ES-I3 (cell line): ENCODE measurements around the gene PRSS21.

Source experiments
- H3K36me3 ChIP-seq: 2 replicates; pipeline ENCODE4 v1.6.1; 2013; ENCODE audit warnings: mild to moderate bottlenecking, low read length, control low read depth, moderate library complexity; ENCODE audit not compliant: insufficient read depth
- H3K4me1 ChIP-seq: 2 replicates; pipeline ENCODE4 v1.6.1; 2013; ENCODE audit warnings: mild to moderate bottlenecking, control low read depth, low read length; ENCODE audit not compliant: insufficient read depth
- H3K9ac ChIP-seq: 2 replicates; pipeline ENCODE4 v1.6.1; 2013; ENCODE audit warnings: low read depth, mild to moderate bottlenecking, low read length, moderate library complexity
- H3K9me3 ChIP-seq: 2 replicates; pipeline ENCODE4 v1.6.1; 2013; ENCODE audit warnings: mild to moderate bottlenecking, low read length, moderate library complexity; ENCODE audit not compliant: control insufficient read depth, insufficient read depth

Gene PRSS21

DNA sequence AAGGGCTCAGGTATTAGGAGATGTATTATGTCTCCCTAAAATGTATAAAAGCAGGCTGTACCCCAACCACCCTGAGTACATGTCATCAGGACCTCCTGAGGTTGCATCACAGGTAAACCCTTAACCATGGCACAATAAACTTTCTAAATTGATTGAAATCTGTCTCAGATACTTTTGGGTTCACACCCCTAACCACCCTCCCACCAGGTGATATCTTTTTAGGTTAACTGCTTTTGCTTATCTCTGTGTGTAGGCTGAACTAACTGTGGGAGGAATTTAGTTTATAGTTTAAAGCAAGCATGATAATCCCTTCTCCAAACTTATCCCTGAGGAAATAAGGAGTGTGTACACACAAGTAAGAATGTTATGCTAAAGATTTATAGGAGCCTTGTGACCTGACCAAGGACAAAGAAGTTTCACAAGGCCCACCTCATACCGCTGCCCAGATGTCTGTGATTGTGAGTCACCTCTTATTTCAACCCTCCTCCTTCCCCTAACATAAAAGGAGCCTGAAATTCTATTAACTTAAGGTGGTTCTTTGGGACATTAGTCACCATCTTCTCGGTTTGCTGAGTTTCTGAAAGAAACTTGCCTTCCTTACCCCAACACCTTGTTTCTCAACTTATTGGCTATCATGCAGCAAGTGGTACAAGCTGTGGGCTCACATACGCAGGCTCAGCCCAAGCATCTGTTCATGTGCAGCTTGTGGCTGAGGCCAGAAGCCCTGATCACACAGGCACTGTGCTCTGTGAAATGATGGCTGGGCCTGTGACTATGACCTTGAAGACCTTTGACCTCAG is 29.7 kb downstream of the PRSS21 start:
- no peaks in the 10 kb centered on the region for H3K36me3 ChIP-seq
- no peaks in the 10 kb centered on the region for H3K9me3 ChIP-seq
- no peak overlapping the region for H3K9ac ChIP-seq
- peaks cover 7% of the 10 kb centered on the region; the same call in 1 of the 2 replicates for H3K4me1 ChIP-seq

DNA sequence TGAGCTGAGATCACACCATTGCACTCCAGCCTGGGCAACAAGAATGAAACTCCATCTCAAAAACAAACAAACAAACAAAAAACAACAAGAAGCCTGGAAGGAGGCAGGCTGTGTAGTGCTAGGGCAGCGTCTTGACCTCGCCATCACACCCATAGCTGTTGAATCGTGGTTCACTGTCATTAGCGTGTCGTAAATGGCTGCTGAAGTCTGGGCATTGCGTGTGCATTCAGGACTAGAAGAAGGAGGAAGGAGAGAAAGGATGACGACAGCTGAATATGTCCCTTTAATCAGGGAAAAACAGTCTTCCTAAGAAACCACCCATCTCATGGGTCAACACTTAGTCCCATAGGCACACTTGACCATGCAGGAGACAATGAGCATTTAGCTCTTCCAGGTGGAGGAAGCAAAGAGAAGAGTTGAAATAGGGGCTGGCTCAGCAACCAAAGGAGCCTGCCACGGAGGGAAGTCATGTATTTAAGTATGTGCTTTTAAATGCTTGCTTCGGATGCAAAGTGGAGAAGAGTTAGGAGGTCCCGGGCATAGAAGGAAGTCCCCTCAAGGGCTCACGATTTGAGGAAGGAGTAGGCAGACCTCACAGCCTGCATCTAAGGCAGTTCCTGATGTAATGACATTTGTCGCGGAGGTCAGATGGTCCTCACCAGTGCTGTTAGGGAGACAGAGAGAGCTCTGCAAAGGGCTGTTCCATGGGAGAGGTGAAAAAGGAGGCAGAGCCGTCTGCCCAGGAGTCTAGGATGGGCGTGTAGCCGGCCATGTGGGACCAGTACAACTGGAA is 32.1 kb downstream of the PRSS21 start:
- Histone ChIP-seq H3K9me3 (0 out of 2 replicates have a peak, but pooled peaks cover 2% of the 10 kb centered on the region), H3K36me3 (no peaks in the 10 kb centered on the region), H3K4me1 (peaks cover 7% of the 10 kb centered on the region; the same call in 1 of the 2 replicates), H3K9ac (no peak overlapping the region)

DNA sequence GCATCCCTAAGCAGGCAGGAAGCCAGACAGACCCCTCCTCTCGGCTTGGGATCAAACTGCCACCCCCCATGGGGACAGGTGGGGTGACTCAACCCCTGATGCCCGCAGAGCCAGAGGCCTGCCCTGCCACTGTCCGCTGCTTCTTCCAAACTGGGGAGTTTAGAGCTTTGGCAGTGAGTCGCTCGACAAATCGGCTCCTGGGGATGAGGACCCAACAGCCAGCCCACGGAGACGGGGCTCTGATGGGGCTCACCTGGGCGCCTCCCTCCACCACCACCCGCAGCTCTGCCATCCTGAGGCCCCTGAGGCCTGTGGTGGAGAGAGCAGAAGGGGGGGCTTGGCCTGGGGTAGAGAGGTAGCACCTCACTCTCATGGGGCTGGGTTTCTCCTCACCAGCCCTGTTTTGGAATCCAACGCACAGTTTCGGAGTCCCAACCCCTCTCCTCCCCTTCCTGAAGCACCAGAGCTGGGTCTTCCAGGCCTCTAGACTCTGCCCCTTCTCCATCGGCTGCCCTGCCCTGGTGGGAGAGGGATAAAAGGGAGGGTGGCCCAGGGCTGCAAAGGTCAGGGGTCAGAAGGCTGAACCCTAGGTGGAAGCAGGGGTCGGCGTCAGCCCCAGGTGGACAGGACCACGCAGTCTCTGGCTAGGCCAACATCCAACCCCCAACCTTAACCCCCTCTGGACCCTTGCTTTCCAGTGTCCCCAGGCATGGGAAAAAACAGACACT is 35.1 kb downstream of the PRSS21 start:
- Histone ChIP-seq H3K4me1 (no peaks in the 10 kb centered on the region), H3K36me3 (no peaks in the 10 kb centered on the region), H3K9me3 (peaks cover 6% of the 10 kb centered on the region; the same call in 1 of the 2 replicates), H3K9ac (no peak overlapping the region)

DNA sequence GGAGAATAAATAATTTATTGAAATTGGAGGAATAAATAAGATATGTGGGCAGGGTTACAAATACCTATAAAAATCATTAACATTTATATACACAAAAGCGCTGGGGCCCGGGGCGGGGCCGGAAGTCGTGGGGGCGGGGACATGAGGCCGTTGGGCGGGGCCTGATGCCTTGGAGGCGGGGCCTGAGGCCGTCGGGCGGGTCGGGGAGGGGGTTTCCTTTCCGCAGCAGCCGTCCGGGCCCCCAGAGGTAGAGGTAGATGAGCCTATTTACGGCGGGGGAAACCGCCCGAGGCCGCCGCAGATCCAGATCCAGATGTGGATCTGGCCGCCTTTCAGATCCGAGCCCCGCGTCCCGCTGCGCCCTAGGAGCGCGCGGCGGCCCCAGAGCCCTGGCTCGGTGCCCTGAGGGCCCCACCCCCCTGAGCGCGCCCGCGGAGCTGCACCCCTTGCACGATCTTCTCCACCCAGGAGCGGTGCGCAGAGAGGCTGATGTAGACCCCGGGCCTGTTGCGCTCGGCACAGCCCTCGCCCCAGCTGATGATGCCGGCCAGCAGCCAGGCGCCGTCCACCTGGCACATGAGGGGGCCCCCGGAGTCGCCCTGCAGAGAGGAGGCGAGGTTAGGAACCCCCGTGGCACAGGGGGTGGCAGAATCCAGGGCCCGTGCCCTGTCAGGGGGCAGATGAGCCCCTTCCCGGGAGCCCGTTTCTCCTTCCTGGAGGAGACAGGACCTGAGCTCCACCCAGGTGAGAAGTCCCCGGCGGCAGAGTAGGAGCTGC is 35.9 kb downstream of the PRSS21 start:
- Histone ChIP-seq H3K4me1 (no peaks in the 10 kb centered on the region), H3K9ac (no peak overlapping the region), H3K36me3 (no peaks in the 10 kb centered on the region), H3K9me3 (peaks cover 6% of the 10 kb centered on the region; the same call in 1 of the 2 replicates)

DNA sequence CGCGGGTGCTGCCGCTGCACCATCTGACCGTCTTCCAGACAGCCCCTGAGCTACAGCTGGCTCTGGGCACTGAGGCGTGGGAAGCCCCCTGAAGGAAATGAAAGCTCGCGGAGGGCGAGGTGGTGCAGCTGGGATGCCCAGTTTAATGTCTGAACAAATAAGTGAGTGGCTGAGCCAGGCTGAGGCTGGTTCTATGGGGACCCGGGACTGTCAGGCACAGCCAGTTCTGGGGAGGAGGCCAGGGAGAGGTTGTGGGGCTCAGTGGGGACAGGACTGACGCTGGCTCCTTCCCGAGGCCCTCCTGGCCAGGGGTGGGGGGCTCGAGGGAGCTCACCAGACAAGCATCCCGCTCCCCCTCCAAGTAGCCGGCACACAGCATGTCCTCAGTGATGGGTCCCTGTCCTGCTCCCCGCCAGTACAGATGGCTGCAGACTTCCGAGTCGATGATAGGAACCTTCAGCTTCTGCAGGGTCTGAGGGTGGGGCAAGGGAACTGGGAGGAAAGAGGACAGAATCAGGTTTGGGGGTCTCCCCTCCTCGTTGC is 36.6 kb downstream of the PRSS21 start:
- H3K36me3 ChIP-seq, result no peaks in the 10 kb centered on the region
- H3K9me3 ChIP-seq, result peaks cover 6% of the 10 kb centered on the region; the same call in 1 of the 2 replicates
- H3K4me1 ChIP-seq, result no peaks in the 10 kb centered on the region
- H3K9ac ChIP-seq, result no peak overlapping the region

DNA sequence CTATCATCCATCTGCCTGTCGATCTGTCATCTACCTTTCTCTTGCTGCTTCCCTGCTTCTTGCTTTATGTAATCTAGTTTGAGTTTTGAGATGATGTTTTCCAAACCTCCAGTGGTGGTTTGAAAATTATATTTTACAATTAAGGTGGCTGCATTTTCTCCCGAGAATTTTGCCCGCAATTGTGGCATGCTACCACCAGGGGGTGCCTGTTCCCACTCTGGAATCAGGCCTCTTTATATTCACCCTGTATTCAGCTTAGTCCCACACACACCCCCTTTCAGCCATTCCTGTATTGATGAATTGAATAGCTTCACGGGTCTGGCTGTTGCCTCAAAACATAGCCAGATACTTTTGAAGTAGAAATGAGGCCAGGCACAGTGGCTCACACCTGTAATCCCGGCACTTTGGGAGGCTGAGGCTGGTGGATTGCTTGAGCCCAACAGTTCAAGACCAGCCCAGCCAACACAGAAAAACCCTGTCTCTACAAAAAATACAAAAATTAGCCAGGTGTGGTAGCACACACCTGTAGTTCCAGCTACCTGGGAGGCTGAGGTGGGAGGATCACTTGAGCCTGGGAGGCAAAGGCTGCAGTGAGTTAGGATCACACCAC is 37.8 kb downstream of the PRSS21 start:
- Histone ChIP-seq H3K36me3 (no peaks in the 10 kb centered on the region), H3K9ac (no peak overlapping the region), H3K4me1 (no peaks in the 10 kb centered on the region), H3K9me3 (peaks cover 6% of the 10 kb centered on the region; the same call in 1 of the 2 replicates)

DNA sequence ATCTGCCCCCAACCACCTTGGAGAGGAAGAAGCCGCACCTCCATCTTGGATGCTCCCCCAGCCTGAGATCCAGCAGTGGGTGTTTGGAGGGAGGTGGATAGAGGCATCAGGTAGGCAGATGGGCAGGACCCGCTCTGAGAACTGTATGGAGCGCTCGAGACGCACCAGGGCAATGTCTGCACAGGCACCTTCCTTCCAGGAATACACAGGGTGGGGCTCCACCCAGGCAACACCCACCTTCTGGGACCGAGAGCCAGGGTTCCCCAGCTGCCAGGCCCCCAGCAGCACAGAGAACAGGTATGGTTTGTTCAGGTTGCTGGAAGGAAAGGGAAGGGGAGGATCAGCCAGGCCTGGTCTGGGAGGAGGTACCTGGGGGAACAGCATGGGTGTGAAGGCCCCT is 38.5 kb downstream of the PRSS21 start:
- Histone ChIP-seq H3K9ac (no peak overlapping the region), H3K9me3 (peaks cover 6% of the 10 kb centered on the region; the same call in 1 of the 2 replicates), H3K4me1 (no peaks in the 10 kb centered on the region), H3K36me3 (no peaks in the 10 kb centered on the region)

DNA sequence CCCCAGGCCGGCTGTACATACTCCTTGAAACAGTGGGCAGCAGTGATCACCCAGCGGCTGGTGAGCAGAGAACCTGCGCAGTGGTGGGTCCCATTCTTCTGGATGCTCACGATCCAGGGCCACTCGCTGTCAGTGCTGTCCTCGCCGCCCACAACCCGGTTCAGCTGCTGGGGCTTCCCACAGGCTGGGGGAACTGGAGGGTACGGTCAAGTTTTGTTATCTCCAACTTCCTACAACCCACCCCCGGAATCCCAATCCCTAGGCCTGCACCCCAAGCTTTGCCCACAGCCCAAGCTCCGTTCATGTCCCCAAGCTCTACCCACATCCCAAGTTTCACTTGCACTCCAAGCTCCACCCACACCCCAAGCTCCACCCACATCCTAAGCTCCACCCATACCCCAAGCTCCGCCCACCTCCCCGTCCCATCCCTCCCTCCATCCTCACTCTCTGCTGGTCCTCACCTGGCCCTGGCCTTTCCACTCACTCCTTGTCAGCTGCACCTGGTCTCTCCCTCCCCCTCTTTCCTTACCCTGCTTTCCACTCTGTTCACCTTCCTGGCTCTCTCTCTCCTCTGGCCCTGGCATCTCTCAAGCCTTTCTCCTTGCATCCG is 39.1 kb downstream of the PRSS21 start:
- no peaks in the 10 kb centered on the region for H3K36me3 ChIP-seq
- no peak overlapping the region for H3K9ac ChIP-seq
- peaks cover 9% of the 10 kb centered on the region for H3K9me3 ChIP-seq
- no peaks in the 10 kb centered on the region for H3K4me1 ChIP-seq

DNA sequence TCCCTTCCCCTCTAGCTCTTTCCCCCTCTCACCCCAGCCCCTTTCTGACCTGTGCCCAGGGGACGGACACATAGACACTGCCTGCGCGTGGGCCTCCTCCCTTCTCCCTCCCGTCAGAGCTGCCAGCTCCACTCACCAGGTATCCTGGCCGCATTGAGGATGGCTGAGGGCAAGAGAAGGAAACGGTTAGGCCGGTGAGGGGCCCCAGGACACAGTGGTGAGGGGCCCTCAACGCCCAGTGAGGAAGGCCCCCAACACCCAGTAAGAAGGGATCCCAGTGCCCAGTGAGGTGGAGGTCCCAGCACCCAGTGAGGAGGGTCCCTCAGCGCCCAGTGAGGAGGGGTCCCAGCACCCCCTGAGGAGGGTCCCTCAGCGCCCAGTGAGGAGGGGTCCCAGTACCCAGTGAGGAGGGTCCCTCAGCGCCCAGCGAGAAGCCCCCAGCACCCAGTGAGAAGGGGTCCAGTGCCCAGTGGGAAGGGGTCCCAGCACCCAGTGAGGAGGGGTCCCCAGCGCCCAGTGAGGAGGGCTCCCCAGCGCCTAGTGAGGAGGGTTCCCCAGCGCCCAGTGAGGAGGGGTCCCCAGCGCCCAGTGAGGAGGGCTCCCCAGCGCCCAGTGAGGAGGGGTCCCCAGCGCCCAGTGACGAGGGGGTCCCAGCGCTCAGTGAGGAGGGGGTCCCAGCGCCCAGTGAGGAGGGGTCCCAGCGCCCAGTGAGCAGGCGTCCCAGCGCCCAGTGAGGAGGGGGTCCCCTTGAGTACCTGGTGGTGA is 39.8 kb downstream of the PRSS21 start:
- peak overlapping the region; percentile 38; the same call in 1 of the 2 replicates for H3K9ac ChIP-seq
- no peaks in the 10 kb centered on the region for H3K4me1 ChIP-seq
- H3K9me3 ChIP-seq, result peaks cover 9% of the 10 kb centered on the region
- H3K36me3 ChIP-seq, result no peaks in the 10 kb centered on the region

DNA sequence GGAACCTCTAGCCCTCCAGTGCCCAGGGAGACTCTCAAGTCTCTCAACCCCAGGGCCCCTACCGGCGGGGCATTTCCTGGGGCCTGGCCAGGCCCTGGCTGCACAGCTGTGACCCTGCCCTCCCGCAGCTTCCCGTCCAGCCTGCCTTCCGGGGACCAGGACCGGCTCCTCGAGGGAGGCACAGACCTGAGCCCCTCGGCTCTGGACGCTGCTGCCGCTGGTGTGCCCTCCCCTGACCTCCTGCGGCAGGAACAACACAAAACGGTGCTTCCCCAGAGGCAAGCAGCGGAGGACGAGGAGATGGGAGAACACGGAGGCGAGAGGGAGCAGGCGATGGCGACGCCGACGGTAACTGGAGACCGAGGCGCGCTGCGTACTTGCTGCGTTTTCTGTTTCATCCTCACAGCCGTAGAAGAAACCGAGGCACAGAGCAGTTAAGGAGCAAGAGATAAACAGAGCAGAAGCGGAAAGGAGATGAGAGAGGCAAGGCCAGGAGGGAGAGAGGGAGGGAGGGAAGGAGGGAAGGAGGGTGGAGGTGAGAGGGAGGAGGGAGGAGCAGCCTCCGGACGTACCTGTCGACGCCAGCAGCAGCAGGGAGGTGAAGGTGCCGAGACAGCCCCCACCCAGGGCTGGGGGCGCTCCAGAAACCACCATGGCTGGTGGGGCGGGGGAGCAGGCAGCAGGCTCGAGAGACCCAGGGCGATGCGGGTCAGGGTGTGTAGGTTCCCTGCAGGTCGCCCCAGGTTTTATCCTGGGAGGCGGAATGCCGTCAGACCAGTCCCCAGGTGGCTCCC is 40.6 kb downstream of the PRSS21 start, which contains the start of gene PRSS22:
Gene PRSS22, minus strand, starts transcription at position 720 of the 794 bp plus-strand sequence. Its CDS starts 66 bp downstream, at position 654.
- H3K36me3 ChIP-seq, result no peaks in the 10 kb centered on the region
- peaks cover 9% of the 10 kb centered on the region for H3K9me3 ChIP-seq
- H3K4me1 ChIP-seq, result no peaks in the 10 kb centered on the region
- H3K9ac ChIP-seq, result peak within 1 kb of the TSS; percentile 38

DNA sequence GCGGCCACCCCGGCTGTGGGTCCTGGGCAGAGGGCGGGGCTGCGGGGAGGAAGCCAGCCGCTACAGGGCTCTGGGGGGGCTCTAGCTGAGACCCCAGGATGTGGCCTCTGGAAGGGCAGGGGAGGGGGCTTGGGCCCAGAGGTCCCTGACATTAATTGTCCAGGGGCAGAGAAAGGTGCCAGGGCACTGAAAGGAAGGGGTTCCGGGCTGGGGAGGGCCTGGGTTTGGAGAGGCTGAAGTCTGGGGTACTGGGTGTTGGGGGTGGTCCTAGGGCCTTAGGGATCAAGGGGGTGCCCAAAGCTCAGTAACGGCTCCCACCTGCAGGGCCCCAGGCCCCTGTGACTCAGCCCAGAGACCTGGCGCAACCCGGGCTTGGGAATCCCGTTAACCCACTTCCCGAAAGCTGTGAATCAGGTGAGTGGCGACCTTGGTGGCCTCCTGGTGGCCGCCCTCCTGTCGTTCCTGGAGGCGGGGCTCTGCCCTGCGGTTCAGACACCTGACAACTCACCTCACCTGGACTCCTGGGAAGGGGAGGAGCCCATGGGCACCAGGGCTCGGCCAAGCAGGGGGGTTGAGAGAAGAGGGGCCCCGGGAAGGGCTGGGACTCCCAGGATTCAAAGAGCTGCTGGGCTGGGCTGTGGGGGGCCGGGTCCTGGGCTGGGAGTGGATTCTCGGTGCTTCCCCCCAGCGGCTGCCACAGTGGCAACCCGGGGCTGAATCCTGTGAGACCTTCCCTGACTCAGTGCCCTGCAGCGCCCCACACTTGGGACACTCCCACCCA is 41.4 kb downstream of the PRSS21 start:
- no peaks in the 10 kb centered on the region for H3K36me3 ChIP-seq
- no peaks in the 10 kb centered on the region for H3K4me1 ChIP-seq
- peak overlapping the region; percentile 38 for H3K9ac ChIP-seq
- peaks cover 9% of the 10 kb centered on the region for H3K9me3 ChIP-seq
